Panc1 (cell line): Measurements from ENCODE around the gene HABP4. TPM values are rescaled to one million over a fixed set of nuclear protein-coding genes. Genes with fewer than 3 reads are reported as not detected.

Experiments used
- ATAC-seq: fragments of 200-7000 bp; cut with Tn5 transposase; 2 replicates; pipeline ENCODE4 v1.9.1; 2020; ENCODE audit warnings: mild to moderate bottlenecking, moderate library complexity
- BruUV-seq: library from RNA; stranded (reverse); fragments of 400-500 nt; replicated peaks from 2 replicates; lab custom pipeline; 2021; lab: Mats Ljungman, UMichigan
- CTCF ChIA-PET: fragments of 300-600 bp; sonication (Branson Sonifier 250); formaldehyde crosslinking; loops from one replicate; lab custom pipeline; 2022; ENCODE audit warnings: antibody characterized with exemption; lab: Charles Lee
- POLR2A ChIA-PET: fragments of 300-600 bp; sonication (Branson Sonifier 250); formaldehyde crosslinking; loops from one replicate; lab custom pipeline; 2022; ENCODE audit warnings: antibody characterized with exemption; lab: Charles Lee
- DNase-seq: peaks from one replicate; pipeline ENCODE4 v3.0.0-alpha.2; 2010; ENCODE audit warnings: low read depth, low spot score
- H3K27ac ChIP-seq: 2 replicates; pipeline ENCODE4 v1.5.1; 2011; ENCODE audit warnings: mild to moderate bottlenecking, low read length, inconsistent platforms
- H3K27me3 ChIP-seq: fragments of 200-500 bp; sonication (Bioruptor generic); 2 replicates; pipeline ENCODE4 v1.6.0; 2014; ENCODE audit warnings: low read length, inconsistent platforms; ENCODE audit not compliant: control insufficient read depth, insufficient read depth
- H3K36me3 ChIP-seq: fragments of 200-500 bp; sonication (Bioruptor generic); 2 replicates; pipeline ENCODE4 v1.5.1; 2014; ENCODE audit warnings: inconsistent platforms, mild to moderate bottlenecking, low read length, moderate library complexity; ENCODE audit not compliant: control insufficient read depth, insufficient read depth
- H3K4me1 ChIP-seq: 2 replicates; pipeline ENCODE4 v1.5.1; 2011; ENCODE audit warnings: inconsistent platforms, mild to moderate bottlenecking, low read length, moderate library complexity; ENCODE audit not compliant: control insufficient read depth, insufficient read depth
- H3K4me3 ChIP-seq, 2 experiments: 2 replicates each; pipeline ENCODE4 v1.5.1; 2011 to 2012; ENCODE audit warnings: low read depth in 2 of 2, low read length in 2 of 2, mild to moderate bottlenecking in 2 of 2, inconsistent platforms in 1 of 2, moderate library complexity in 1 of 2
- H3K9me3 ChIP-seq: fragments of 200-500 bp; sonication (Bioruptor generic); 2 replicates; pipeline ENCODE4 v1.5.1; 2014; ENCODE audit warnings: low read depth, mild to moderate bottlenecking, inconsistent platforms, low read length, moderate library complexity; ENCODE audit not compliant: control insufficient read depth, insufficient read depth
- CTCF ChIP-seq: fragments of 450-650 bp; IDR thresholded peaks from 2 replicates; pipeline ENCODE4 v1.5.1; 2017; ENCODE audit warnings: mild to moderate bottlenecking
- POLR2AphosphoS5 ChIP-seq: IDR thresholded peaks from 2 replicates; pipeline ENCODE4 v1.6.1; 2012; ENCODE audit warnings: mild to moderate bottlenecking, low read depth, low read length, moderate library complexity
- SIN3A ChIP-seq: IDR thresholded peaks from 2 replicates; pipeline ENCODE4 v1.6.1; 2012; ENCODE audit warnings: low read depth, mild to moderate bottlenecking, low read length, moderate library complexity, borderline replicate concordance; ENCODE audit not compliant: insufficient read depth
- TCF7L2 ChIP-seq: IDR thresholded peaks from 2 replicates; pipeline ENCODE4 v1.6.1; 2011; ENCODE audit warnings: mild to moderate bottlenecking, low read depth, low read length, inconsistent platforms
- in situ Hi-C: cut with HindIII; loops from 2 replicates; pipeline ENCODE4 v1.10.0; 2016; ENCODE audit warnings: low sequenced_read_pairs, low pct_unique_long_range_greater_than_20kb
- intact Hi-C: fragments of 100-400 bp; cut with micrococcal nuclease; formaldehyde crosslinking; loops from one replicate; pipeline ENCODE4 v1.10.0; 2022; ENCODE audit not compliant: unreplicated experiment
- total RNA-seq: library from RNA; stranded (reverse); gene quantifications from one replicate; pipeline ENCODE4 v1.2.1, GENCODE V29; 2021; ENCODE audit not compliant: unreplicated experiment
- TF ChIP-seq, protein P1 (sequence below), 2 experiments: IDR thresholded peaks; 2 replicates each; pipeline ENCODE4 v1.6.1; 2011 to 2012; ENCODE audit warnings: low read depth in 2 of 2, control low read depth in 1 of 2, low read length in 1 of 2, mild to moderate bottlenecking in 1 of 2, moderate library complexity in 1 of 2; ENCODE audit not compliant: insufficient read depth in 1 of 2

The HABP4 gene
- total RNA-seq, 1 experiment from 2014 or later, result 32.3 TPM

- H3K36me3 ChIP-seq, result no peaks in the 10 kb centered on the region
- H3K4me1 ChIP-seq, result no peaks in the 10 kb centered on the region
- BruUV-seq, result no TSS peak
- ChIA-PET POLR2A (interaction anchor here (0.7 kb wide), 1 partner anchor 45 kb away, joined by 4 read pairs; no protein-coding TSS in a partner anchor), CTCF (interaction anchor here (0.7 kb wide), 1 partner anchor 95 kb away, joined by 3 read pairs; no protein-coding TSS in a partner anchor)
- in situ Hi-C loops, result no loop called here
- intact Hi-C loops, result no loop called here
- no peak overlapping the region for H3K27ac ChIP-seq
- no peak for DNase-seq
- TF ChIP-seq CTCF, result no peak
- TF ChIP-seq, protein P1, sequence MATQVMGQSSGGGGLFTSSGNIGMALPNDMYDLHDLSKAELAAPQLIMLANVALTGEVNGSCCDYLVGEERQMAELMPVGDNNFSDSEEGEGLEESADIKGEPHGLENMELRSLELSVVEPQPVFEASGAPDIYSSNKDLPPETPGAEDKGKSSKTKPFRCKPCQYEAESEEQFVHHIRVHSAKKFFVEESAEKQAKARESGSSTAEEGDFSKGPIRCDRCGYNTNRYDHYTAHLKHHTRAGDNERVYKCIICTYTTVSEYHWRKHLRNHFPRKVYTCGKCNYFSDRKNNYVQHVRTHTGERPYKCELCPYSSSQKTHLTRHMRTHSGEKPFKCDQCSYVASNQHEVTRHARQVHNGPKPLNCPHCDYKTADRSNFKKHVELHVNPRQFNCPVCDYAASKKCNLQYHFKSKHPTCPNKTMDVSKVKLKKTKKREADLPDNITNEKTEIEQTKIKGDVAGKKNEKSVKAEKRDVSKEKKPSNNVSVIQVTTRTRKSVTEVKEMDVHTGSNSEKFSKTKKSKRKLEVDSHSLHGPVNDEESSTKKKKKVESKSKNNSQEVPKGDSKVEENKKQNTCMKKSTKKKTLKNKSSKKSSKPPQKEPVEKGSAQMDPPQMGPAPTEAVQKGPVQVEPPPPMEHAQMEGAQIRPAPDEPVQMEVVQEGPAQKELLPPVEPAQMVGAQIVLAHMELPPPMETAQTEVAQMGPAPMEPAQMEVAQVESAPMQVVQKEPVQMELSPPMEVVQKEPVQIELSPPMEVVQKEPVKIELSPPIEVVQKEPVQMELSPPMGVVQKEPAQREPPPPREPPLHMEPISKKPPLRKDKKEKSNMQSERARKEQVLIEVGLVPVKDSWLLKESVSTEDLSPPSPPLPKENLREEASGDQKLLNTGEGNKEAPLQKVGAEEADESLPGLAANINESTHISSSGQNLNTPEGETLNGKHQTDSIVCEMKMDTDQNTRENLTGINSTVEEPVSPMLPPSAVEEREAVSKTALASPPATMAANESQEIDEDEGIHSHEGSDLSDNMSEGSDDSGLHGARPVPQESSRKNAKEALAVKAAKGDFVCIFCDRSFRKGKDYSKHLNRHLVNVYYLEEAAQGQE (IDR thresholded peaks at IDR 0.05; ENCODE audit: insufficient read depth in 1 of 2, low read depth in 2 of 2, low read length in 1 of 2), result no peak
- no peak for TF ChIP-seq TCF7L2
- no peak for TF ChIP-seq POLR2AphosphoS5
- TF ChIP-seq SIN3A, result no peak
- ATAC-seq, result no peak
- H3K27me3 ChIP-seq, result no peaks in the 10 kb centered on the region
- H3K4me3 ChIP-seq, result no peak overlapping the region
- no peaks in the 10 kb centered on the region for H3K9me3 ChIP-seq
Measured at GRCh38 chr9:96500696-96501632, 51.0 kb downstream of the HABP4 start.

GRCh38 chr9:96501633-96502538 lies 51.9 kb downstream of the HABP4 start:
- DNase-seq, result no peak
- POLR2A ChIA-PET, result no interaction called here
- H3K9me3 ChIP-seq, result no peaks in the 10 kb centered on the region
- intact Hi-C loops, result no loop called here
- H3K4me1 ChIP-seq, result no peaks in the 10 kb centered on the region
- no peak overlapping the region for H3K27ac ChIP-seq
- TF ChIP-seq, protein P1 (IDR thresholded peaks at IDR 0.05; ENCODE audit: insufficient read depth in 1 of 2, low read depth in 2 of 2, low read length in 1 of 2), result no peak
- TF ChIP-seq SIN3A (no peak), POLR2AphosphoS5 (no peak), TCF7L2 (no peak)
- H3K4me3 ChIP-seq, result no peak overlapping the region
- BruUV-seq, result no TSS peak
- CTCF ChIA-PET, result no interaction called here
- no peak for ATAC-seq
- no peaks in the 10 kb centered on the region for H3K36me3 ChIP-seq
- in situ Hi-C loops, result no loop called here
- no peaks in the 10 kb centered on the region for H3K27me3 ChIP-seq
